Calu3 (cell line): ENCODE data around the gene TTLL13. TPM values are rescaled to one million over a fixed set of nuclear protein-coding genes. Genes with fewer than 3 reads are reported as not detected.
"Not testable (repeated sequence)": the region's sequence is repeated elsewhere in the genome, so short reads cannot be mapped to it uniquely, and the experiment has no call there.

ENCODE experiments used
- BruUV-seq: library from RNA; stranded (reverse); fragments of 400-500 nt; replicated peaks from 2 replicates; lab custom pipeline; 2021; lab: Mats Ljungman, UMichigan
- CTCF ChIA-PET: fragments of 300-600 bp; sonication (Branson Sonifier 250); formaldehyde crosslinking; loops from one replicate; lab custom pipeline; 2022; ENCODE audit warnings: antibody characterized with exemption; lab: Charles Lee
- DNase-seq: peaks from one replicate; pipeline ENCODE4 v3.0.0; 2022
- H3K27ac Mint-ChIP-seq: one replicate; pipeline ENCODE4 v1.8.0; 2022; ENCODE audit warnings: mixed read lengths; ENCODE audit not compliant: unreplicated experiment
- H3K27me3 Mint-ChIP-seq: one replicate; pipeline ENCODE4 v1.8.0; 2022; ENCODE audit warnings: mixed read lengths; ENCODE audit not compliant: unreplicated experiment
- H3K36me3 Mint-ChIP-seq: one replicate; pipeline ENCODE4 v1.8.0; 2022; ENCODE audit warnings: mild to moderate bottlenecking, moderate library complexity, mixed read lengths; ENCODE audit not compliant: insufficient read depth, unreplicated experiment
- H3K4me1 Mint-ChIP-seq: one replicate; pipeline ENCODE4 v1.8.0; 2022; ENCODE audit warnings: mild to moderate bottlenecking, low read depth, mixed read lengths; ENCODE audit not compliant: unreplicated experiment
- H3K4me3 Mint-ChIP-seq: one replicate; pipeline ENCODE4 v1.8.0; 2022; ENCODE audit warnings: mild to moderate bottlenecking, low read depth, moderate library complexity, mixed read lengths; ENCODE audit not compliant: unreplicated experiment
- H3K9me3 Mint-ChIP-seq: one replicate; pipeline ENCODE4 v1.8.0; 2022; ENCODE audit warnings: low read depth, mixed read lengths; ENCODE audit not compliant: unreplicated experiment
- CTCF ChIP-seq: fragments of 200-600 bp; IDR thresholded peaks from one replicate; pipeline ENCODE4 v1.8.0; 2022; ENCODE audit warnings: antibody characterized with exemption; ENCODE audit not compliant: unreplicated experiment
- intact Hi-C: fragments of 100-400 bp; cut with micrococcal nuclease; formaldehyde crosslinking; loops from one replicate; pipeline ENCODE4 v1.10.0; 2022; ENCODE audit not compliant: unreplicated experiment
- total RNA-seq: library from RNA; stranded (reverse); gene quantifications from 2 replicates; pipeline ENCODE4 v1.2.3, GENCODE V29; 2022

TTLL13 gene
- total RNA-seq, 1 experiment from 2014 or later = 0.71 TPM

DNA sequence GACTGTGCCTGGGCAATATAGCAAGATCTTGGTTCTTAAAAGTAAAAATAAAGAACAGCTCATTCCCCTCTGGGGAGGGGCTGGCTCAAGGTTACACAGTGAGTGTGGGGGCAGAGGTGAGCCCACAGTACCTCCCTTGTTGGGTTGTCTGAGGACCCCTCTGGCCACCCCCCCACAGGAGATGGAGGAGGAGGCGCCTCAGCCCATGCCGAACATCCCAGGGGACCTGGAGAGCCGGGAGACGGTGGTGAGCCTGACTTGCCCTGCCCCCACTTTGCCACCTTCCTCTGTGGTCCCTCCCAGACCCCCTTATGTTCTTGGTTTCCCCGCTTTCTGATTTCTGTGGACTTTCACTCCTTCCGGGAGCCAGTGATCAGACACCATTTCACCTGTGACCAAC, 44.8 kb downstream of the TTLL13 start:
- intact Hi-C loops = loop anchor here (5.0 kb wide), 1 partner anchor 593 kb away; no protein-coding TSS in a partner anchor
- CTCF ChIA-PET = interaction anchor here (0.6 to 2.8 kb wide), 15 partner anchors 9 to 978 kb away, joined by 3 to 17 read pairs (median 4); partner anchors contain the start of genes HDDC3, IQGAP1 and TTLL13
- BruUV-seq = no TSS peak
- Mint-ChIP-seq H3K4me1 (peaks cover 11% of the 10 kb centered on the region), H3K4me3 (no peak overlapping the region), H3K27ac (no peak overlapping the region), H3K27me3 (no peaks in the 10 kb centered on the region), H3K36me3 (peaks cover 4% of the 10 kb centered on the region), H3K9me3 (no peaks in the 10 kb centered on the region)
- TF ChIP-seq CTCF = no peak
- no peak for DNase-seq

- CTCF ChIA-PET = interaction anchor here (1.6 to 2.8 kb wide), 4 partner anchors 14 to 637 kb away, joined by 5 to 17 read pairs (median 10); partner anchors contain the start of gene HDDC3
- no peak overlapping the region for H3K4me3 Mint-ChIP-seq
- intact Hi-C loops = loop anchor here (5.0 kb wide), 1 partner anchor 593 kb away; no protein-coding TSS in a partner anchor
- no peaks in the 10 kb centered on the region for H3K27me3 Mint-ChIP-seq
- H3K9me3 Mint-ChIP-seq = no peaks in the 10 kb centered on the region
- no peak for DNase-seq
- no peak overlapping the region for H3K27ac Mint-ChIP-seq
- peaks cover 11% of the 10 kb centered on the region for H3K4me1 Mint-ChIP-seq
- TF ChIP-seq CTCF = no peak
- peaks cover 4% of the 10 kb centered on the region for H3K36me3 Mint-ChIP-seq
- BruUV-seq = no TSS peak
Observed at GRCh38 chr15:90294601-90295269, 45.4 kb downstream of the TTLL13 start.

- CTCF ChIA-PET = interaction anchor here (1.1 to 2.8 kb wide), 2 partner anchors 13 to 46 kb away, joined by 7 to 9 read pairs; partner anchors contain the start of gene TTLL13
- Mint-ChIP-seq H3K27ac (no peak overlapping the region), H3K4me3 (no peak overlapping the region)
Observed at GRCh38 chr15:90295270-90295648, 45.9 kb downstream of the TTLL13 start.

DNA sequence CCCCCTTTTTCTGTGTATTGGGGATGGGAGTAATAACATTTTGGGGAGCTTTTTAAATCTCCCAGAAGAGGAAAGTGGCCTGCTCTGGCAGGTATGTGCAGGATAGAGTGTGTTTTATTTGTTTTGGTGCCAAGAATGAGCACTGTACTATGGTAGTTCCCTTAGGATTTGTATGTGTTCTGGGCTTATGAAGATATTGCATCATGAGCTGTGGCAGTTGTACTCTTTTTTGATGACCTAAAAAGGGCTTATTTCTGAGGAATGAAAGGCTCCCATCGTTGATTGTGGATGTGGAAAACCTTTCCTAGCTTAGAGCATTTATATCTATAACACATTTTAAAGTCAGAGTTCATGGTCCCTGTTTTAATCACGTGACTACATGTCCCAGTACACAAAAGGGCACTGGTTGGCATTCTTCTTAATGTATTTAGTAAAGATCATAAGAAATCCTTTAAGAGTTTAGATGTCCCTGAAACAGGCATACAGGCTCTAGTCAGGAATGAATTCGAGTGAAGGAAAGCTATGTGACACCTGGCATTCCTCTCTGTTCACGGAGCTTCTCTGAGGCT, 47.0 kb downstream of the TTLL13 start:
- DNase-seq, H3K9me3 Mint-ChIP-seq, H3K27ac Mint-ChIP-seq, intact Hi-C loops, H3K36me3 Mint-ChIP-seq, BruUV-seq, H3K27me3 Mint-ChIP-seq, H3K4me3 Mint-ChIP-seq: not testable (repeated sequence)
- peaks cover 11% of the 10 kb centered on the region for H3K4me1 Mint-ChIP-seq
- CTCF ChIA-PET = interaction anchor here (0.9 to 1.1 kb wide), 2 partner anchors 47 to 873 kb away, joined by 3 to 7 read pairs; partner anchors contain the start of gene TTLL13

More at GRCh38 chr15:90295270-90295648, 45.9 kb downstream of the TTLL13 start:
- intact Hi-C loops = no loop called here
- DNase-seq = no peak
- Mint-ChIP-seq H3K36me3 (peaks cover 4% of the 10 kb centered on the region), H3K4me1 (peaks cover 11% of the 10 kb centered on the region), H3K9me3 (no peaks in the 10 kb centered on the region), H3K27me3 (no peaks in the 10 kb centered on the region)
- no peak for TF ChIP-seq CTCF
- no TSS peak for BruUV-seq
